GM18867 (cell line): ENCODE data around the gene CELSR2.

Experiments used
- ATAC-seq: cut with Tn5 transposase; IDR thresholded peaks from one replicate; pipeline ENCODE4 v1.9.1; 2021; ENCODE audit warnings: mild to moderate bottlenecking, moderate library complexity; ENCODE audit not compliant: unreplicated experiment

The CELSR2 gene

DNA sequence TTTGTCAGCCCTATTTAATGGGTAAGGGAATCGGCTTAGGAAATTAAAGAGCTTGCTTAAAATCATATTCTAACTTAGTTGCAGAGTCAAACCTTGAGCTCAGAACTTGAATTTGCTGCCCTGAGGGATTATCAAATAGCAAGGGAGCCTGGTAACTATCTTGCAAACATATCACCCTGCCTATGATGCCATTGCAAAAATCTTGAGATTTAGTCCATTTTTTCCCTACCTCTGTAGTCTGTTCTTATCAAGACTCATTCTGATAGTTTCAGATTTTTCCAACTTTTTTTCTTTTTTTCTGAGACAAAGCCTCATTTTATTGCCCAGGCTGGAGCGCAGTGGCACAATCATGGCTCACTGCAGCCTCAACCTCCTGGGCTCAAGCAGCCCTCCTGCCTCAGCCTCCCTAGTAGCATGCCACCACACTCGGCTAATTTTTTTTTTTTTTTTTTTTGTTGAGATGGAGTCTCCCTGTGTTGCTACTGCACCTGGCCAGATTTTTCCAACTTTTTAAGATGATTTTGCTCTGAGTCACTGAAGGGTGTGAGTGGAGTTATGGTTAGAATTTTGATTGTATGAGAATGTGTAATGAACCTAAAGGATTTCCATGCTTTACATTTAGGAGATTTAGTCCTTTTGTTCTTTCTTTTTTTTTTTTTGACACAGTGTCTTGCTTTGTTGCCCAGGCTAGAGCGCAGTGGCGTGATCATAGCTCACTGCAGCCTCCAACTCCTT lies 23.5 kb upstream of the CELSR2 start:
- no peak for ATAC-seq

DNA sequence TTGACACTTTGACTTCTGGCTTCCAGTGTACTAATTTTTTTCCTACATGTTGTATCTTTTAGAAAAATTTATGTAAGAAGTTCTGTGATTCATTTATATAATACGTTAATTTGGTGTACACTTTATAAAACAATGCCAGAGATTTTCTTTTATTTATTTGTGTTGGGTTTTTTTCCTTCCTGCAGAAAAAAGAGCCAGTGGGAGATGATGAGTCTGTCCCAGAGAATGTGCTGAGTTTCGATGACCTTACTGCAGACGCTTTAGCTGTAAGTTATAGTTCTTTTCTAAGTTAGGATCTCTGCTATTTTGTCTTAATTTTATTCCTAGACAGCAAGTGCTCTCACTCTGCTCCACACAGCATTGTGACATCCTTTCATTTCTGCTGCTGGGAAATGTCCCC lies 21.2 kb upstream of the CELSR2 start:
- ATAC-seq = no peak

DNA sequence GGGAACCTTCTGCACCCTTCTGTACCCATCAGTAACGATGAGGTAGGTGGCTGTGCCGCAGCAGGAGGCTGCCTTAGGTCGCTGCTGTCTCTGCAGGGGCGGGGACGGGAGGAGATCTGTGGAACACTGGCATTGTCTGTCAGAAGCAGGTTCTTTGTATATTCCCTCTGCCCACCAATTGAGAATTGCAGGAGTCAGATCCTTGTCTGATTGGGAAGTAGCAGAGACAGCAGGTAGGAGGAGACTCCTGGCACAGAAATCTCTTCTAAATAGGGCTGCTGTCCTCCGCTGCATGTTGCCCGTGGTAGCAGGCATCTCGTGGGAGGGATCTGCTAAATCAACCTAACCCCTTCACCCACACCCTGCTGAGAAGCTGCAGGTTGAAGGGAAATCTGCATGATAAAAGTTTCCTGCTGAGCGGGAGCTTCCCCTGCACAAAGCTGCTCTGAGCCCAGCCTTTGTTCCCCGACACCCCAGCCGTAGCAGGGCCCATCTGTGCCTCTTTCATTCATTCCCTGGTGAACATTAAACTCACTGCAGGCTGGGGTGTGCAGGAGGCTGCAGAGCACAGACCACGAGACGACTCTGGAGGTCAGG lies 19.7 kb upstream of the CELSR2 start:
- ATAC-seq = no peak

DNA sequence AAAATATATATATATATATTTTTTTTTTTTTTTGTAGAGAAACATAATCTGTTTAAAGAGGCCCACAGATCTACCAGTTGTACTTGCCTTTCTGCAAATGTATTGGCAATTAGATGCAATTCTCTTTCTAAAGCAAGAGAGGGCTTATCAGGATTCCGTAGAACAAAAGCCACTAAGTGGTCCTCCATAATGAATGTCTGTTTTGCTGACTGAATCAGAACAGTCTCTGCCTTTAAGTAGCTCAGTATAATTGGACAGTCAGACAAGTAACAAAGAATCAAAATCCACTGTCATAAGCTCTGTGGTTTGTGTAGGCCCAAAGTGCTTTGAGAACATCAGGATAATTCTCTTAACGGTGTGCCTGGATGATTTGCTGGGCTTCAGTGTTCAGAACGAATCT lies 18.3 kb upstream of the CELSR2 start:
- no peak for ATAC-seq

DNA sequence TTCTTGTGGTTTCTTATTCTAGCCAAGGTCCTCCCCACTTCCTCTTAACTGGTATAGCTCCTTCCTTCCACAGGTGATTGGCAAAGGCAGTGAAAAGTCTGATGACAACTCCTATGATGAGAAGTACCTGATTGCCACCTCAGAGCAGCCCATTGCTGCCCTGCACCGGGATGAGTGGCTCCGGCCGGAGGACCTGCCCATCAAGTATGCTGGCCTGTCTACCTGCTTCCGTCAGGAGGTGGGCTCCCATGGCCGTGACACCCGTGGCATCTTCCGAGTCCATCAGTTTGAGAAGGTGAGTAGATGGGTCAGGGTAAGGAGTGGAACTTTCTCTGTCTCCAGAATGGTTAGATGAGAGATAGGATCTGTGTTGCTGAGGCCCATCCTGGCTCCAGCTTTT lies 14.2 kb upstream of the CELSR2 start:
- no peak for ATAC-seq

DNA sequence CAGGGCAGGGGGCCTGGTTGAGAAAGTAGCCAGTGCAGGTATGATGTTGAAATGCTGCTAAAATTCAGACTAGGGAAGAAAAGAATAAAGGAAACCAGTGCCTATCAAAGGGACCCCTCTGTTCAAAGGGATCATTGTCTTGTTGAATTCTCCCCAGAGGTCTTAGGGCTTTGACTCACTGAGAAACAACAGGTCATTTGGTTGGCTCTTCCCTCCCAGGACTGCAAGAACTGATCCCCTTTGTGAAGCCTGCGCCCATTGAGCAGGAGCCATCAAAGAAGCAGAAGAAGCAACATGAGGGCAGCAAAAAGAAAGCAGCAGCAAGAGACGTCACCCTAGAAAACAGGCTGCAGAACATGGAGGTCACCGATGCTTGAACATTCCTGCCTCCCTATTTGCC lies 11.8 kb upstream of the CELSR2 start:
- no peak for ATAC-seq

DNA sequence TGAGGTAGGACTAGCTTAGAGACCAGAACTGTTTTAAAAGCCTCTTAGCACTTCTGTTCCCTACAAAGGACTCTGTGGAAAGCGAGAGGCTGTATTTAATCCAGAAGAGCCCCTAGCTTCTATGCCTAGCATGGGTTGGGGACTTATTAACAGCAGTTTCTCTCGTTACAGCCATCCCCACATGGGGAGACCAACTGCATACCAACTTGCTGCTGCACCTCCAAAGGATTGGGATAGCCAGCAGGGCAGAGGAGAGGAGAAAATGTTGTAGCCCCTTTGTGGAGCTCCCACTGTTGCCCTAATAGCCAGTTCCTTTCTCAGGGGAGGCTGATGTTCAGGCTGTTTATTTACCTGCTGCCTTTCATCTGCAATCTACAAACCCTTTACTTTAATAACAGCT lies 11.0 kb upstream of the CELSR2 start:
- no peak for ATAC-seq

GRCh38 chr1:109239047-109239408 lies 10.3 kb upstream of the CELSR2 start:
- no peak for ATAC-seq

GRCh38 chr1:109239409-109240068 lies 9.8 kb upstream of the CELSR2 start:
- no peak for ATAC-seq

- no peak for ATAC-seq
These were observed 8.9 kb upstream of the CELSR2 start for GRCh38 chr1:109240158-109241152.

DNA sequence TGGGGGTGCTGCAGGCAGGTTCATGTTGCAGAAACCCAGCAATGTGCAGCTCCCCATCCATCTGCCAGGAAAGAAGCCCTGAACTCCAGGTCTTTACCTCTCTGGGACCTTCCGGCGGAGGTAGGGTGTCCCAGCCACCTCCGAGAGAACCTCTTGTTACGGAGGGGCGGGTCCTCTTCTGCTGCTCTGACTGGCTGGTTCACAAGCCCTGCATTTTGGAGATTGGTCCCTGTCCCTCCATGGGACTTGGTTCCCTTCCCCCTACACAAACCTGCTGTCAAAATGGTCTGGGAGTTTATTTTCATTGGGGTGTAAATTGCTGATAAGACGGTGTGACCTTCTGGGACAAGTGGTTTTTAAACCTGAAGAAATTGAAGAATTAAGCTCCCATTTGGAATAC lies 8.0 kb upstream of the CELSR2 start:
- ATAC-seq = no peak

- ATAC-seq = no peak
These were observed 7.4 kb upstream of the CELSR2 start for GRCh38 chr1:109241841-109242345.

- no peak for ATAC-seq
These were observed 7.0 kb upstream of the CELSR2 start for GRCh38 chr1:109242387-109242786.

GRCh38 chr1:109243221-109243620 lies 6.1 kb upstream of the CELSR2 start:
- no peak for ATAC-seq

DNA sequence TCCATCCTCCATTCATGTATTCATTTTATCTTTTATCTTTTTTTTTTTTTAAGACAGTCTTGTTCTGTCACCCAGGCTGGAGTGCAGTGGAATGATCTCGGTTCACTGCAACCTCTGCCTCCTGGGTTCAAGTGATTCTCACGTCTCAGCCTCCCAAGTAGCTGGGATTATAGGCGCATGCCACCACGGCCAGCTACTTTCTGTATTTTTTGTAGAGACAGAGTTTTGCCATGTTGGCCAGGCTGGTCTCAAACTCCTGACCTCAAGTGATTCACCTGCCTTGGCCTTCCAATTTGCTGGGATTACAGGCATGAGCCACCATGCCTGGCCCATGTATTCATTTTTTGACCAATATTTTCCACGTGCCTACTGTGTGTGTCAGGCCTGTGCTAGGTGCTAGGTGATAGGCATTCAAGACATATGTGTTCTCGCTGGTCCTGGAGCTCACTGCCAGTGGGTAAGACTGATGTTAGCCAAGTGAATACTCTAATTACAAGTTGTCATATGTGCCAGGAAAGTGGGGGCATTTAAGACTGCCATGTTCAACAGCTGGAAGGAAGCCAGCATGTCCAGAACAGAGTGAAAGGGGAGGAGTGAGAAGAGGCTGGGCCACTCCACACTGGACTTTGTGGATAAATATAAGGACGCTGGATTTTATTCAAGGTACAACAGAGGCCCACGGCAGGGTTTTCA lies 5.3 kb upstream of the CELSR2 start:
- no peak for ATAC-seq

GRCh38 chr1:109246141-109246551 lies 3.2 kb upstream of the CELSR2 start:
- no peak for ATAC-seq

DNA sequence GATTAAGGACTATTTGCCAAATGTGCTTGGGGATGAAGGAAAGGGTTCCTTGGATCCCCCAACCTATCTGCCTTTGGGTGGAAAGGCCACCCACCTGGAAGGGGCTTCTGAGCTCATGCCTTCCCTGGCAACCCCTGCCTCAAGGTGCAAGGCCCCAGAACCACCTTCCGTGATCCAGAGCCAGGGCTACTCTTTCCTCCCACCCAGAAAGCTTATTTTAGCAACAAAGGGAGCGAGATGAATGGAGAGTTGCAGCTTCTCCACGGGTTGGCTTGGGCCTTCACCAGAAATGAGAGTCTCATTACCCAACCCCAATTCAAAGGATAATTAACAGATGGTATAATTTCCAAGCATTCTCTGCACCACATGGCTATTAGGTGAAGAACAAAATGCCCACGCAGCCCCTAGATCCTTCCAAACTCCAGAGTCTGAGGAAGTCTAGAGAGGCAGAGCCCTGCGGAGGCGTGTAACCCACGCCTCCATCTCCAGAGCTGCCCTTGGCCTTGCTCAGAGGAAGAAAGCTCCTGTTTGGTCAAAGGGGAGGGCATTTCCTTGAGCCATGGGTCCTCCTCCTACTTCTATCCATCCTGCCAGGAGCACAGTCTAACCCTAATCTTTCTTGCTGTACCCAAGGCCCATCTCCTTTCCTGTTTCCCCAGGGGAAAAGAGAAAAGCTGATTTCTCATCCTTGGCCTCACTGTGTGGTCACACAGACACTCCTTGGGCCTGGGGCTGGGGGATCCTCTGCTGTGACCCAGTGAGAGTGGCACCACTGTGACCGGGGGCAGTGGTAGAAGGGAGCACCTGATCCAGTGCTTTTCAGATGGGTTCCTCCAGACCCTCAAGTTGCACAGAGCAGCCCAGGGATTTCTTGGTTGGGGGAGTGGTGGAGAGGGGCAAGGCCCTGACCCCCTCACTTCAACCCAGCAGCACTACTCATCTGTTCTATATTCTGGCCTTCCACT lies 1.7 kb upstream of the CELSR2 start:
- no peak for ATAC-seq

- ATAC-seq = no peak
These were observed 919 bp upstream of the CELSR2 start for GRCh38 chr1:109248444-109248796.

- ATAC-seq = peak; percentile 42
These were observed 489 bp downstream of the CELSR2 start for GRCh38 chr1:109249654-109250401.
